CD4-positive, alpha-beta T cell treated with Interleukin-6 for 4 hours (primary cell): ENCODE results near the gene TMEM131L.
"Not testable (repeated sequence)": the region's sequence is repeated elsewhere in the genome, so short reads cannot be mapped to it uniquely, and the experiment has no call there.

Experiments used
- DNase-seq: peaks from one replicate; pipeline ENCODE4 v3.0.0-alpha.2; 2020; ENCODE audit warnings: mixed read lengths

Gene TMEM131L

DNA sequence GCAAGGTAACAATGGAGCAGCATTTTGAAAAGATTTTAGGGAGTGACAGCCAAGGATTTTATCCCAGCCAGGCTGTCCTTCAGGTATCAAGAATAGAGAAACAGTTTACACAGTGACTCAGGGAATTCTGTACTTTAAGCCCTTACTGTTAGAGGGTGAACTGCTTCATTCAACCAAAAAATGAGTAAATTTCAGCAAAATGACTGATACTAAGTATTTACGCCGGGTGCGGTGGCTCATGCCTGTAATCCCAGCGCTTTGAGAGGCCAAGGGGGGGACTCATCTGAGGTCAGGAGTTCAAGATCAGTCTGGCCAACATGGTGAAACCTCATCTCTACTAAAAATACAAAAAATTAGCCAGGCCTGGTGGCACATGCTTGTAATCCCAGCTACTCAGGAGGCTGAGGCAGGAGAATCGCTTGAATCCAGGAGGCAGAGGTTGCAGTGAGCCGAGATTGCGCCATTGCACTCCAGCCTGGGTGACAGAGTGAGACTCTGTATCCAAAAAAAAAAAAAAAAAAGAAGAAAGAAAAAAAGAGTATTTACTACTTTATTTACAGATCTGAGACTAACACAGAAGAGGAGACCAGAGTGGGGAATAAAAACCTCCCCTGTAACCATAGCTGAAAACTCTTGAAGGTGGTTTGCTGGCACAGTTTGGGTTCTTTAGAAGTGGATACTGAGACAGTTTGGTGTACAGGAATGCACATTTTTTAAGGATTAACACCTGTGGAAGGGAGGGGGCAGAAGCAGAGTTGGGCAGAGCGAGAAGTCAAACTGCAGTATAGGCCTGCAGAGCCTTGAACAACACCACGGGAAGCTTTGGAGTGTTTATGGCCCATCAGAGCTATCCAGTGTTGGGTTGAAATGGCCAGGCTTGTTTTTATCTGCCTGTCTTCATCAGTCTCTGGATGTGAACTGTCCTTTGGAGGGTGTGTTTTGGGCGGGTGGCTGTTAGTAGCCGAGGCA, 40.5 kb downstream of the TMEM131L start:
- no peak for DNase-seq

DNA sequence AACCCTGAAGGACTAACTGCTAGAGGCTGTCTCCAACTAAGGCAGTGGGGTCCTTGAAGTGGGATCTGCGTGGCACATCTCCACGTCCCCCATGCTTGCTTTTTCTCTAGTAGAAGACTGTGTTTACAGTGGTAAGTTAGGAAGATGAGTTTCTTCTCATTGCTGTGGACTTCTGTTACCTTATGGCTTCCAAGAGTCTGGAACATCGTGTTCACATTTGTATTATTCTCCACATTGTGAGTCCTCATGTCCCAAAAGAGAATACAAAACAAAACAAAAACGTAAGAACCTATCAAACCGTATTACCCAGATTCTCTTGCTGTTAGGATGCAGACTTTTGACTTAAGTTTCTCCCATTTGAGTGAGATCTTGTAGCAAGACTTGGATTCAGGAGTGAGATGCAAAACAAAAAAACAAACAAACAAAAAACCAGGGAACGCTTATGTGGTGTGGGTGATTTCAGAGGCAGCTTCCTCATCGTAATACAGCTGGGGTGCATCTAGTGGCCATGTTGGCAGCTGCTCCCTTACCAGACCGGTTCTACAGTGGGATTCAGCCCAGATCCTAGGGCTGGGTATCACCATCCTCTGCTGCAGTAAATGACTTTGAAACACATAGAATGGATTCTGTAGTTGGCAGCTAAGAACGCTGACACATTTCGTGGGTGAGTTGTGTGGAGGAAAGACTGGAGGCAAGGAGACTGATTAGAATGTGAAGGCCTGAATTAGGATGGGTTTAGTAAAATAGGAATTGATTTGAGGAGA, 41.3 kb downstream of the TMEM131L start:
- DNase-seq = no peak

DNA sequence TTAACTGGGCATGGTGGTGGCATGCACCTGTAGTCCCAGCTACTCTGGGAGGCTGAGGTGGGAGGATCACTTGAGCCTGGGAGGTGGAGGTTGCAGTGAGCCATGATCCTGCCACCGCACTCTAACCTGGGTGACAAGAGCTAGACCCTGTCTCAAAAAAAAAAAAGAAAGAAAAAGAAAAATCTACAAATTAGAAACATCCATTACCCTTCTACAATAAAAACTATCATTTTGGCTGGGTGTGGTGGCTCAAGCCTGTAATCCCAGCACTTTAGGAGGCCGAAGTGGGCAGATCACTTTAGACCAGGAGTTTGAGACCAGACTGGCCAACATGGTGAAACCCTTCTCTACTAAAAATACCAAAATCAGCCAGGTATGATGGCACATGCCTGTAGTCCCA, 43.1 kb downstream of the TMEM131L start:
- not testable (repeated sequence) for DNase-seq

DNA sequence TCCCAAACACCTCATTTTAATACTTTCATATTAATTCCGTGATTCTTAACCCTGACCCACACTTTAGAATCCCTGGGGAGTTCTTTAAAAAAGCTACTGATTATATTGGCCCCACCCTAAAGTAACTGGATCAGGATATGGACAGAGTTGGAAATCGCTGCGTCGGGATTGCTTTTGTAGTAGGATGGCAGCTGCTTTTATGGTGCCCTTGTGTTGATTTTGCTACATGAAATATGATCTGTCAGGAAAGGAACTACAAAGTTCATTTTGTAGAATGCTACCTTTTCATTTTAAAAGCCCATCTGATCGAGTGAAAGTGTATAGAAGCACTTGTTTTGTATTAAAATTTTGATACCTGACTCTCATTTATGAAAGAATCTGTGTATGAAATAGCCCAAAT, 43.6 kb downstream of the TMEM131L start:
- no peak for DNase-seq

DNA sequence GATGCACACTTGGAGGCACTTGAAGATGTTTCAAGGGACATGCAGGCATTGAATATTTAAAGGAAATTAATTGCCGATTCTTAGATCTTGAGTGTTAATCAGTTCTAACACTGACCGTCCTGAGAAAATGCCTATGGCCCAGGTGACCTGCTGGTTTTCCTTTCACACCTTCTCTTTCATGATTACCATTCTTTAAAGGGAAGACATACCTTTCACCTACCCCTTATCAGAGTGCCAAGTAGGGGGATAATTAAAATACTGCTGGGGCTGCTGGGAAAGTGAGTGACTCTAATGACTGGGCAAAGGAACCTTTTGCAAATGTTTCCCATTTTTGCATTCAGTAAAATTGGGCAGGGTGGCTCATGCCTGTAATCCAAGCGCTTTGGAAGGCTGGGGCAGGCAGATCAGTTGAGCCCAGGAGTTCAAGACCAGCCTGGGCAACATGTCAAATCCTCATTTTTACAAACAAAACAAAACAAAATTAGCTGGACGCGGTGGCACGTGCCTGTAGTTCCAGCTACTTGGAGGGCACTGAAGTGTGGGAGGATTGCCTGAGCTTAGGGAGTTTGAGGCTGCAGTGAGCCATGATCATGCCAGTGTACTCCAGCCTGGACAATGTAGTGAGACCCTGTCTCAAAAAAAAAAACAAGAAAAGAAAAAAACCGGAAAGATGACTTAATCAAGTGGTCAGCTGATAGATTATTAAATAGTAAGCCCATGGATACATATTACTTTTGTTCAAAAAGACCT, 44.3 kb downstream of the TMEM131L start:
- no peak for DNase-seq

DNA sequence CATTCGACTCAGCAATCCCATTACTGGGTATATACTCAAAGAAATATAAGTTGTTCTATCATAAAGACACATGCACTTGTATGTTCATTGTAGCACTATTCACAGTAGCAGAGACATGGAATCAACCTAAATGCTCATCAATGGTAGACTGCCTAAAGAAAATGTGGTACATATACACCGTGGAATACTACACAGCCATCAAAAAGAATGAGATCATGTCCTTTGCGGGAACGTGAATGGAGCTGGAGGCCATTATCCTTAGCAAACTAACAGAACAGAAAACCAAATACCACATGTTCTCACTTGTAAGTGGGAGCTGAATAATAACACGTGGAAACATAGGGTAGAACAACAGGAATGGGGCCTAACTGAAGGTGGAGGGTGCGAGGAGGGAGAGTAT, 44.9 kb downstream of the TMEM131L start:
- no peak for DNase-seq

DNA sequence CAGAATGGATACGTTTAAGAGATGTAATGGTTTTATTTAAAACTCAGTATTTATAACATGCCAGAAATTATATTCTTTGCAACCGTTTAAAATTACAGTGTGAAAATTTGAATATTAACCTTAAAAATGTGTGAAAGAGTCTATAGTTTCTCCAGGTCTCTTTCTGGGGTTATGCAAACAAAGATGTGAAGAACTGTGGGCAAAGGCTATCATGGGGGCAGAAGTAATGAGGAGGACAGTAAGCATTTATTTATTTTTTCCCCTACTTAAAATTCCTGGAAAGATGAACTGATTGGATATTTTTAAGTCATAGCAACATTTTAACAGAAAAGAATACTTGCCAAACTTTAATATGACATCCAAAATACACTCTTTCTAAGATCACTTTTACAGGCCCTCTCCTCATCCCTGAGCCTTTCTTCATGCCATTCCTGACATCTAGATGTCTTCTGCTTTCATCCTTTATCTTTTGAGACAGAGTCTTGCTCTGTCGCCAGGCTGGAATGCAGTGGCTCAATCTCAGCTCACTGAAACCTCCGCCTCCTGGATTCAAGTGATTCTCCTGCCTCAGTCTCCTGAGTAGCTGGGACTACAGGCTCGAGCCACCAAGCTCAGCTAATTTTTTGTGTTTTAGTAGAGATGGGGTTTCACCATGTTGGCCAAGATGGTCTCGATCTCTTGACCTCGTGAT, 46.1 kb downstream of the TMEM131L start:
- no peak for DNase-seq

DNA sequence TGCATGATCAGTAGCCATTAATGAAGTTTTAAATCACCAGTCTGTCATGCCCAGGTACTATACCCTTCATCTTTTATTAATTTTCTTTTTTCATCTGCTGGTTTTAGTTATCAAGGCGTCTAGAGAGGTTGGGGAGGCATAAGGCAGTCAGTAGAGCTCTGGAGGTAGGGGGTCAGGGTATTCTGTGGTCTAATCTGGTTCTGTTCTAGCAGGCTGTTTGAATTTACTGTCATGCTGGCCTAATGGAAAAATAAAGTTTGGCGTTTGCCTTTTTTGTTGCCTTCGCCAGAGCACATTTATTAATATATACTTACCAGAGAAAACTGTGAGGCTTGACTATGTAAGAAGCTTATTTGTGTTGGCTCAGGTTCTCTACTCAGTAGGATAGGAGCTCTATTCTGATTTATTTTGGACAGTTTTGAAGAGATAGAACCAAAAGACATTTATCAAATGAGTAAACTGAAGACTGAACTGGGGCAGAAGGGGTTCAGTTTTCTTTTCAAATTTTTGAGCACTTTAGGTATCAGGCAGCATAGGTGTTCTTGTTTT, 46.9 kb downstream of the TMEM131L start:
- DNase-seq = no peak

DNA sequence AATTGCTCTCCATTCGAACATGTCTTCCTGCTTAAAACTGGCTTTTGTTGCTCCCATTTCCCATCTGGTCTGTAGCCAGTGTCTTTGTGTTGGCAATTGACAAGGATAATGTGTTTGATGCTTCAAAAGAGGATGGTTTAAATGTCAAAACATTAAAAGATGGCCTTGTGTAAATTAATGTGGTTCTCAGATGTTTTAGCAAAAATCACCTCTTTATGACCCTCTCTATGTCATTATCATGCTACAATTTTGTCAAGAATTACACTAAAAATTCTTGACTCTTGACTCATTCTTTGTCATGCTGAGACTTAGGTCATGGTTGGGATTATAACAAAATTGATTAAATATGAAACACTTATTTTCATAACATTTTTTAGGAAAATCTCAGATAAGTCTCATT, 47.4 kb downstream of the TMEM131L start:
- DNase-seq = no peak

DNA sequence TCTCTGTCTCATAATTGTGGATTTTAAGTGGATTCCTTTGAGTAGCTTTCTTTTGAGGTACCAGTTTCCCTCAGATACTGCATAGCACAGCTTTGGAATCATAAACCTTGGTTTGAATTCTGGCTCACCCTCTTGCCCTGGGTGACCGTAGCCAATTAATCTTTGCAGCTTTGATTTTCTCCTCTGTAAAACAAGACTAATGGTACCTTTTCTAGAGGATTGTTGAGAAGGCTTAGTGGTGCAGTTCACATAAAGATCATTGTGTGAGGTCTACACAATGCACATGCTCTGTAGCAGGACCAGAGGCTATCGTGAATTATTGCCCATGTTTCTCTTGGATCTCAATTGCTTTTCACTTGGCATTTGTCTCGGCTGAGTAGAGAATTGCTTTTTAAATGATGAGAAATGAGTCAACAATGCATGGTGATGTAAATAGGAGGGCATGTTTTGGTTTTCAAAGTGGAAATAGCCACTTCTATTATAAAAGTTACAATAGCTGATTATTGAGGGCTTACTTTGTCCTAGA, 47.9 kb downstream of the TMEM131L start:
- no peak for DNase-seq

DNA sequence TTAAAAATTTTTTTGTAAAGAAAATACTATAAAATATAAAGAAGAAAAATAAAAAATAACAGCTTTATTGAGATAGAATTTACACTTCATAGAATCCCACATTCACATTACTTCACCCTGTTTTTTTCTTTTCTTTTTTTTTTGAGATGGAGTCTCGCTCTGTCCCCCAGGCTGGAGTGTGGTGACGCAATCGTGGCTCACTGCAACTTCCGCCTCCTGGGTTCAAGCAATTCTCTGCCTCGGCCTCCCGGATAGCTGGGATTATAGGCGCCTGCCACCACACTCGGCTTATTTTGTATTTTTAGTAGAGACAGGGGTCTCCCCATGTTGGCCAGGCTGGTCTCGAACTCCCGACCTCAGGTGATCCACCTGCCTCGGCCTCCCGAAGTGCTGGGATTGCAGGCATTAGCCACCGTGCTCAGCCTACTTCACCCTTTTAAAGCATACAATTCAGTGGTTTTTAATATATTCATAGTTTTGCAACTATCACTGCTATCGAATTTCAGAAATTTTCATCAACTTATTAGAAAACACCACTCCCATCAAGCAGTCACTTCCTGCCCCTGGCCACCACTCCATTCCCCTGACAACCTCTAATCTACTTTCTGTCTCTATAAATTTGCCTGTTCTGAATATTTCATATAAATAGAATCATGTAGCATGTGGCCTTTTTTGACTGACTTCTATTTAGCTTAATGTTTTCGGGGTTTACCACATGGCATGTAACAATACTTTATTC, 48.7 kb downstream of the TMEM131L start:
- no peak for DNase-seq

DNA sequence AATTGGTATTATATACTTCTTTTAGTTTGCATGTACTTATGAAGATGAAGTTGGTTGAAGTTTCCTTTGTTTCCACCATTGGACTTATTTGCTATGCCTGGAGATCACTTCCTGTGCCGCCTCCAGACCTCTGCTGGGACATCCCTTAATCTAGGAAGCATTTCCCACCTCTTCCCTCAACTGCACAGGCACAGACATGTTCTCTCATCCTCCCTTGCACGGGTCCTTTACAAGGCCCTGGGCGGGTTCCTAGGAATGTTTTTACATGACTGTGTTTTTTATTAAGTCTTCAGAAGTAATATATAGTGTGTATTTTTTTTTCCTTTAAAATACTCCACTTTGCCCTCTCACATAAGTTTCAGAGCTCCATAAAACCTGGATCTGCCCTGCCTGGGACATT, 51.0 kb downstream of the TMEM131L start:
- no peak for DNase-seq

DNA sequence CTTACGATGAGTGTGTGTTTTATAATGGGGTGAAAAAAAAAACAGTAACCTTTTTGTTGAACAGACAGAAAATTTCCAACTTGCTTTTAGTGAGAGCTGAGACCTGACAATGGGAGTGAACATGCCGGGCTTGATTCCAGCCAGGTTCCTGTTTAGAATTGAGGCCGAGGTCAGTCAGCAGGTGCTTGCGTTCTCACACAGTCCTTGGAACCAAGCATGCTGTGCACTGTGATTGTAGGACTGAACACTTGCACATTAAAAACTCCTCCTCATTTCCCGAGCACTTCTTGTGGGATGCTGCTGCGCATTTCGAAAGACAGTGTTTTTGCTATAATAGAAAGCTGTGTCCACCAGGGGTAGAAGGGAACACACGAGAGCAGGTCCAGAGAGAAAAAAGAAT, 51.8 kb downstream of the TMEM131L start:
- no peak for DNase-seq

DNA sequence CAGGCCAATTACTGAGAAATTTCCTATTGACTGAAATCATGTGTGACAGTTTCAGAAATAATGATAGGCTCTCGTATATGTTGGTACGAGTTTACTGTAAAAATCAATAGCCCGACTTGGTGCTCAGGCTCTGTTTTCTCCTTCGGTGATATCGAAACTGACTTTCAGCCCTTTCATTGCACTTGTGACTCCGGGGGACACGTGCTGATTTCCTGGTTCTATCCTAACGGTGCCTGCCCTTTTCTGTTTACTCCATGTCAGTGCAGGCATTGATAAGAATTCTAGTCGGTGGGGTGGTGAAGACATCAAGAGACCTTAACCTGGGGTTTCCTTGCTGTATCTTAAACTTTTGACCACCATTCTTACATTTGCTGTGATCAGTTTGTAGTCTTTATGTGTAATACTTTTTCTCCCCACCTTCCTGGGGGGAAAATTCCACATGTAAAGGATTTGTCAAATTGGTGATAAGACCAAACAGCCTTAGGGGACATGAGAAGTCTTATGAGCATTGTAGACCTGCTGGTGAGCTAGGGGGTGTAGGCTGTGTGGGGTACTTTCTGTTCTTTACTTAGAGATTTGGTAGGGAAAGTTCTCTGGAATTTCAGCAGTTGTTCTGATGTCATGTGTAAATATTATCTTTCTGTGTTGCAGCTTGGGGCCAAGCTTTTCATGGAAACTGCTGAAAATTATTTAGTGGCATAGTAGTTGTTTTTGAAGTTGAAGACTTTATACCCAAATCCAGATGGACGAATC, 52.7 kb downstream of the TMEM131L start:
- peak; percentile 25 for DNase-seq

DNA sequence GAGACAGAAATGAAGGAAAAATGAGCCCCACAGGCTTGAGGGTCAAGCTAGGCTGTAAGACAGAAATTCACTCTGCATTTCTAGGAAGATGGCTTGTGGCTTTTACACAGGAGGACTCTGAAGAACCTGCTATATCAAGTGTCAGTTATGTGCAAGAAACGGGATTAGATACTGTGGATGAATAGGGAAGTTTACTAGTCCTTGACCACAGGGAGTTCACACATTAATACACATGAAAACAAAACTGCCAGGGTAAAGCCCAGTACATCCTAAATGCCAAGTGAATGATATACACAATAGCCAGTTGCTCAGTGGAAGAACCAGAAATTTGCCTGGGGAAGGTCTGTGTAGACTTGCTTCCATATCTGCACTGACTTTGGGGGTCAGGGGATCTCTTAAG, 53.5 kb downstream of the TMEM131L start:
- DNase-seq = no peak

DNA sequence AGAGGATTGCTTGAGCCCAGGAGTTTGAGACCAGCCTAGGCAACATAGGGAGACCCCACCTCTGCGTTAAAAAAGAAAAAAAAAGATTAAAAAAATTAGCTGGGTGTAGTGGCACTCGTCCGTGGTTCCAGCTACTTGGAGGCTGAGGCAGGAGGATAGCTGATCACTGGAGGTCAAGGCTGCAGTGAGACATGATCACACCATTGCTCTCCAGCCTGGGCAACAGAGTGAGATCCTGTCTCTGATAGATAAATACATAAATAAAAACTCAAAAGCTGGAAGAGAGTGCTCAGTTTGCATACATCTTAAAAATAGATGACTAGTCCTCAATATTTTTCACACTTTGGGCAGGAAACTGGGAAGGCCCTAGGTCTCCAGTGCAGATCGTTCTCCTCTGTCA, 54.1 kb downstream of the TMEM131L start:
- no peak for DNase-seq

DNA sequence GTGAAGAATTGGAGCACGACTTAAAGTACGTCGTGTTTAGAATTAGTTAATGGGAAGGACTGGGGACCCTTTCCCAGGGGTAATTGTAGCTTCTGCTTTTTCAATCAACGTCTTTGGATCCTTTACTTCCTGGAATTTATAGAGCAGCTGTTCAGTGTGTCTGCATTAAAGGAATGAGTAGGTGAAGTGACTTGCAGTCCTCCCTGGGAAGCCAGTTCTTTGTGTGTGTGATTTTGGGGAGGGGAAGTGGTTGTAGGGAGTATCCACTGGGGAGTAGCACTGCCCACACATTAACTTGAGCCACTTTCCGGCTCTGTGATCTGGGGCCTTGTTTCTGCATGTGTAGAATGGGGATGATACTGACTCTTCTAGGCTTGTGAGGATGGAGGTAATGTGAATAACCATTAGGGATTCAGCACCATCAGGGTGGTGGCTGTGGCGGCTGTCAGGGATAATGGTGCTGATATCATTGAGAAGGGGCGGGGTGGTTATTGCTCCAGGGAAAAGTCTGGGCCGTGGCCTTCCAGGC, 54.7 kb downstream of the TMEM131L start:
- no peak for DNase-seq

DNA sequence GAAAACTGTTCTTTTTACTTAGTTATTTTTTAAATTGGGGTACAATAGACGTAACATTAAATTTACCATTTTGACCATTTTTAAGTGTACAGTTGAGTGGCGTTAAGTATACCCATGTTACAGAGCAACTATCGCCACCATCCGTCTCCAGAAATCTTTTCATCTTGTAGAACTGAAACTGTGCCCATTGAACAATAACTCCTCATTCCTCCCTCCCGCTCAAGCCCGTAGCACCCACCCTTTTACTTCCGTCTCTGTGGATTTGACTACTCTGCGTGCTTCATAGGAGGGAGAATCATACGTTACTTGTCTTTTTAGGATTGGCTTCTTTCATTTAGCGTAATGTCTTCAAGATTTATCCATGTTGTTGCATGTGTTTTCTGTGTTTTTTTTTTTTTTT, 55.3 kb downstream of the TMEM131L start:
- peak; percentile 29 for DNase-seq

DNA sequence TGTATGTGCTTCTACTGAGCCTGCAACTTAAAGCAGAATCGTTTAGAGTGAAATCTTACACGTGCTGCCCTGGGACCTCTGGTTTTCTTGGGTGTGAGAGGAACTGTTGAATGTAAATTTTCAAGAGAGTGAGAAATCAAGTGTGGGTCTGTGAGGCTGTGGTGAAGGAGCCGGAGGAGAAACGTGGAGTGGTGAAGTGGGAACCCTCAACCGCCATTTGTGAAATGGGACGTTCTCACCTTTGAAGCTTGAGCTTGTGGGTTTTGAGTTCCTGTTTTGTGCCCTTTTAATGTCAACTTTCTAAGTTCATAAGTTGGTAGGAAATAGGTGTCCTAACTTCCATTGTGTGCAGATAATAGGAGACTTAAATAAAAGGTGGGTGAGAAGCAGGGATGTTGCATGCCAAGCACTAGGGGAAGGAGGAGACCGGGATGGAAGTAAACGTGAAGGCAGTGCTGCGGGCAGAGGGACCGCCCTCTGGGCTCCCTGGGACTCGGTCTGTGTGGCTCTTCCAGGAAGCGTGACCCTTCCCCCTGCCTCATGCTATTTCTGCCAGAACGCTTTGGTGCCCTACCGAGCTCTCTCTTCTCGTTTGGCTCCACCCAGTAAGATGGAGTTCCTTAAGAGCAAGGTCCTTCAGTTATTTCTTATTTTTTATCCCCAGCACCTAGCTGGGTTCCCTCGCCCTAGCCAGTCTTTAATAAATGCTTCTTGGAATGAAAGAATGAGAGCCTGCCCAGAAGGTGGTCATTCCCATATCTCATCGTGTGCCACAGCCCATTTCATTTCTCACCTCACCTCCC, 56.0 kb downstream of the TMEM131L start:
- peak; percentile 73 for DNase-seq

DNA sequence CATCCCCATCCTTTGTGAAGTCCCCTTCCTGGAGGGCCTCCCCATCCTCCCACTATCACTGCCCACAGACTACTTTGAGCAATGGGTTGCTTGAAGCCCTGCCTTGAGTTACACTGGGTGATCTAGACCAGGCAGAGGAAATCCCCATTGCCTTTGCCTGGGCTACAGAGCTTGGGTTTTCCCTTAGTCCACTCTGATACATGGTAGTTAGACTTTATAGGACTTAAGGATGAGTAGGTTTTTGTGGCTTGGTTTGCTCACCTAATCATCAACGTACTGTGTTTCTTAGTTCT, 56.6 kb downstream of the TMEM131L start:
- DNase-seq = no peak
